ENCODE measurements around the gene SMARCB1.

The SMARCB1 gene

GRCh38 chr22:23822101-23822671 lies 35.4 kb downstream of the SMARCB1 start:
- TF ChIP-seq CTCF (IDR thresholded peaks at IDR 0.05; ENCODE audit: borderline replicate concordance, control extremely low read depth, extremely low read depth, insufficient read depth, missing control alignments) = no peak
- in situ Hi-C loops (cut with MboI; ENCODE audit: low sequenced_read_pairs, unreplicated experiment) = no loop called here
- DNase-seq (ENCODE audit: low spot score) = no peak

GRCh38 chr22:23823331-23823791 lies 36.6 kb downstream of the SMARCB1 start:
- TF ChIP-seq CTCF (IDR thresholded peaks at IDR 0.05; ENCODE audit: borderline replicate concordance, control extremely low read depth, extremely low read depth, insufficient read depth, missing control alignments) = no peak
- no peak for DNase-seq (ENCODE audit: low spot score)
- in situ Hi-C loops (cut with MboI; ENCODE audit: low sequenced_read_pairs, unreplicated experiment) = no loop called here

- DNase-seq (ENCODE audit: low spot score) = no peak
- TF ChIP-seq CTCF (IDR thresholded peaks at IDR 0.05; ENCODE audit: borderline replicate concordance, control extremely low read depth, extremely low read depth, insufficient read depth, missing control alignments) = no peak
- in situ Hi-C loops (cut with MboI; ENCODE audit: low sequenced_read_pairs, unreplicated experiment) = no loop called here
These were observed 37.9 kb downstream of the SMARCB1 start for GRCh38 chr22:23824476-23825245.

- TF ChIP-seq CTCF (IDR thresholded peaks at IDR 0.05; ENCODE audit: borderline replicate concordance, control extremely low read depth, extremely low read depth, insufficient read depth, missing control alignments) = no peak
- DNase-seq (ENCODE audit: low spot score) = no peak
- in situ Hi-C loops (cut with MboI; ENCODE audit: low sequenced_read_pairs, unreplicated experiment) = no loop called here
These were observed 38.6 kb downstream of the SMARCB1 start for GRCh38 chr22:23825246-23825905.

- TF ChIP-seq CTCF (IDR thresholded peaks at IDR 0.05; ENCODE audit: borderline replicate concordance, control extremely low read depth, extremely low read depth, insufficient read depth, missing control alignments) = no peak
- no peak for DNase-seq (ENCODE audit: low spot score)
- in situ Hi-C loops (cut with MboI; ENCODE audit: low sequenced_read_pairs, unreplicated experiment) = no loop called here
These were observed 40.0 kb downstream of the SMARCB1 start for GRCh38 chr22:23826510-23827350.
